Measurements from ENCODE around the gene KCNH8. TPM values are rescaled to one million over a fixed set of nuclear protein-coding genes. Genes with fewer than 3 reads are reported as not detected.

The KCNH8 gene
- total RNA-seq, 1 experiment from 2014 or later = not detected

DNA sequence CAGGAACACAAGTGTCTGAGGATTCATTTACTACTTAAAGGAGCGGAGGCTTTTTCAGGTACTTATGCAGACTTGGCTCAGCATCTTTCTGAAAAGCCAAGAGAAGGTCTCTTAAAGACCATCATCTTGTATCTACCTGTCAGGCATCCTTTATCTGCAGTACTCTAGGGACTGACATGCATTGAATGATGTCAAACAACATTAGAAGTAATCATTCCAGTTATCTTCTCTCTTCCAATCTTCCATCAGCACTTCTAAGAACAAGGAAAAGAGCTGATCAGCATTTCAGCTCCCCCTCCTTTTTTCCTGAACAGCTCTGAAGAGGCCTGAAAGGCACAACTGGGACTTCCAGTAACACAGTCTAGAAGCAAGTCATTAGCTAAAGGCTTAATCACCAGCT, 214.8 kb downstream of the KCNH8 start:
- DNase-seq (ENCODE audit: low read depth) = no peak

DNA sequence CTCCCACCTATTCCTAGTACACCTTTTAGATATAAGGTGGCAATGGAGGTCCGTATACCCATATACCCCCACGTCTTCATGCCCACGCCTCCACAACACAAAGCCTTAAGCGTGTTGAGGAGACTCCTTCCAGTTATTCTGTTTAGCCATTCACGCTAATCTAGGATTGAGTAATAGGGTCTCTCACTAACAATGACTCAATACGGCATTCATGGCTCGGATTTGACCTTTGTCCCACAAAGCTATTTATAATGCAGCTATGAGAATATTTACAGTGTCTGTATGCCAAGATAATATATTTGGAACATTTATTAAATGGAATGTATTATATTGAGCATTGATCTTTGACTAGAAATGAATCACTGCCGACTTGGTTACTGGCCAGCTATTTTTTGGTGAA, 215.8 kb downstream of the KCNH8 start:
- no peak for DNase-seq (ENCODE audit: low read depth)

DNA sequence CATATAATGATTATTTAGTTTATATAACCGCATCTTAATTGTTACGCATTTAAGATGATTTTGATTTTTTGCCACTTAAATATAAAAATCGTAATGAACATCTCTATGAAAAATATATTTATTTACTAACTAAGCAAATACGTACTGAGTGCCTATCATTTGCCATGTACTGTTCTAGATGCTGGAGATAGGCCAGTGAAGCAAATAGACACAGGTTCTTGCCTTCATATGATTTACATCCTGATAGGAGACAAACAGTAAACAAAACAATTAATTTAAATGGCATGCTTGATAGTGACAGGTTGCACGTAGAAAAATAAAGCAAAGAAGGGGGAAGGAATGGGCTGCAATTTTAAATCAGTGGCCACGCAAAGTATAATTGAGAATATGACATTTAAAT, 217.2 kb downstream of the KCNH8 start:
- no peak for DNase-seq (ENCODE audit: low read depth)

DNA sequence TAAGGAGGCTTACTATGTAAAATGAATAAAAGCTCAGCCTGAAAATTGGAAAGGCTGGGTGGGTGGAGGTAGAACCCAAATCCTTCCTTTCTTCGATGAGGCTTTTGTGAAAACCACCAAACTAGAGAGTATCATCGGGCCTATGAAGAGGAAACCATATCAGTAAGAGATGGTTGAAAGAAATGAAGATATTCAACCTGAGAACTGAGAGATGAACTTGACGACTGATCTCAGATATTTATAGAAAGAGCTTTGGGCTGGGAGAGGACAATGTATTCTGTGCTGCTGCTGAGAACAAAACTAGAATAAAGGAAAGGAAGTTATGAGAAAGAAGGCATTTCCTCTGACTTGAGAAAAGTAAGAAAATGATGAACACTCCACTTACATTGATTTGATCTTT, 236.6 kb downstream of the KCNH8 start:
- DNase-seq (ENCODE audit: low read depth) = no peak

DNA sequence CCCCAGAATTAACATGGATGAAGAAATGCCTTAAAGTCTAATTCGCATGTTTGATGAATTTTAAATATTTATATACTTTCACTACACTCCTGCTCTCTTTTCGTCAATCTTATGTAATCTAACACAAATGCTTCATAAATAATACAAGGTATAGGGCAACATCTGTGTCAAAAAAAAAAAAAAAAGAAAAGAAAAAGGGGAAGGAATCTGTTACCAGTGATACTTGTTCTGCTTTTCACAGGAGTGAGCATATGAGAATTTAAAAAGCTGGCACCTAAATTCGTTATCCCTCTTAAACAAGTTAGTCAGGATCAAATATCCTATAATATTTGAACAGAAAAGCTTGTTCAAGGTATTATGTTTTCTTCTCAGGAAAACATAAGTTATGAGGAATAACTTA, 243.8 kb downstream of the KCNH8 start:
- DNase-seq (ENCODE audit: low read depth) = no peak

DNA sequence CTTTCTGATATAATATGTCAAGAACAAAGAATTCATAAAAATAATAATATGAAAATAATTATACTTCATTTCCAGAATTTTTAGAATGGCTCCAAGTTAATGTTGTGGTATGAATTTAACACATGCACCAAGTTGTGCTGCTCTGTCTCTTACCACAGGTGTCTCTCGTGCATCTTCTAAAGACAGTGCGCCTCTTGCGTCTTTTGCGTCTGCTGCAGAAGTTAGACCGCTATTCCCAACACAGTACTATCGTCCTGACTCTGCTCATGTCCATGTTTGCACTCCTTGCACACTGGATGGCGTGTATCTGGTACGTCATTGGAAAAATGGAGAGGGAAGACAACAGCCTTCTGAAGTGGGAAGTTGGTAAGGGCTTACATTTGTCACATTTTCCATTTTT, 246.6 kb downstream of the KCNH8 start:
- no peak for DNase-seq (ENCODE audit: low read depth)

DNA sequence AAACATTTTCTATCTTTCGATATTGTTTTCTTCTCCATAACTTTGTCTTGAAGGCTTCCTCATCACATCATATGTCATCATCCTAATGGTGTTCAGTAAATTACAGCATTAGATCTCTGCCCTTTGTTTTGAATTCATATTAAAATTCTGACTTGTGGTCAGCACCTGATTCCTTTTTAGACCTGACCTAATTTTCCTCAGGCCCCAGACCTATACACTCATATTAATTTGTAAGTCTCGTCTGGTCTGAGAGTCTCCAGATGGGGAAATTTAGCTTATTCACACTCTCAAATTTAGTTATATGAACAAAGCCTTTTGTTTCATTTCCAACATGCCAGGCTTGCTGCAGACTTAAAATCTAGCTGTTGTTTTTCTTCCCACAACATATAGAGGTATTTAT, 248.4 kb downstream of the KCNH8 start:
- DNase-seq (ENCODE audit: low read depth) = no peak

DNA sequence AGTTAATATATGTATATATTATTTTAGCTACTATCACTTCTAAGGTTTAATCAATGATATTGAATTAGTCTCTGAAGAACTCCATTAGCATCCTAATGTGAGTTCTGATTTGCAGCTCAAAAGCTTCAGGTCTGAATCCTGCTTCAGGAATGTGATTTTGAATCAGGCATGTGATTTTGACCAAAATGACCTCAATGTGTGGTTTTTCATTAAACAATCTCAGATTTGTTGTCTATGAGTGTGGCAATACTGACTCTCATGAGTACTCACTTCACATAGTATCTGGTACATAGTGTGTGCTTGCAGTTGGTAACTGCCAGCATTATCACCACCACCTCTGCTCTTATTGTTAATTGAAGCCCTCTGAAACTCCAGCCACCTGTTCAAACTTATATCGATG, 251.0 kb downstream of the KCNH8 start:
- DNase-seq (ENCODE audit: low read depth) = no peak

DNA sequence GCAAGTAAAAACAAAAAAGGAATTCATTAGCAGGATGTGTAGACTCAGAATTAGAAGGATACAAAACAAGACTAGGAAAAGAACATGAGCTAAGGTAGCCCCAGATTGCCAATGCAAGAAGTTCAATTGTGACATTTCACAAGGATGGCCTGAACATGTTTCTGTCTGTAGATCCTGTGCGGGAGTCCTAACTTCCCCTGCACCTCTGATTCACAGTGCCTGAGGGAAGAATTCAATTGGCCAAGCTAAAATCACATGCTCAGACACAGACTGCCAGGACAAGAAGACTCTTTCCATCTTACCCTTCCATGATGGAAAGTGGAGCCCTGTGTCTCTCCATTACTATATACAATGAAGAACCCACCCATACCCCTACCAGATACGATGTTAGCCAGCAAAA, 251.5 kb downstream of the KCNH8 start:
- DNase-seq (ENCODE audit: low read depth) = no peak

DNA sequence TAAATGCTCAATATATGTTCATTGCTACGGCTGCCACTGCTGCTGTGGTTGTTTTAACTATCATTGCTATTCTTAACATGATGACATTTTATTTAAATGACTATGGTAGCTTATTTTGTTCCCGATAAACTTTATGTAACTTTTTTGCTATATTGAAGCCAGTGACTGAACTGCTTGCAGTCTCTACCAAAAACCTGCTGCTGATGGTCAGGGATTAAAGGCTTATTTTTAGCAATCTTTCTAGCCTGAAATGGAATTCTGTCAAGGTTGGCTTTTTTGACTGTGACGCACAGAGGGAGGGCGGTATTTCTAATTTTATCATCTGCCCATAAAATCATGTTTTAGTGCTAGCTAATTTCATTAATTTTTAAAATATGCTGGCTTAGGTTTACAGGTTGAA, 271.8 kb downstream of the KCNH8 start:
- DNase-seq (ENCODE audit: low read depth) = no peak

DNA sequence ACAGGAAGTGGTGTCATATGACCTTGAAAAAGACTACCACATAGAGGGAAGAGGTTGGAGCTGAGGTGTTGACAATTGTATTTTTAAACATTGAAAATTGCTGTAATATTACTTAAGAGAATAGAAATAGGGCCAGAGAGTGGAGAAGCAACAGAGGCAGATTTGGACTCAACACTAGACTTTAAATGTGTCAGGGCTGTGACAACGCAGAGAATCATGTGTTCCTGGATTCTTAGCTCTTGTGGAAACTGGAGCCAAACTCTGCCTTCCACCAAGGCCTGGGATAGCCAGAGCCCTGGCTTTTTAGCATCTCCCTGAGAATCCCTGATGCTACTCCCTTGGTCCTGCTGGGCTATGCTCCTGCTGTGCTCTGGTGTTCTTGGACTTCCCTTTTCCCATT, 277.5 kb downstream of the KCNH8 start:
- DNase-seq (ENCODE audit: low read depth) = no peak

DNA sequence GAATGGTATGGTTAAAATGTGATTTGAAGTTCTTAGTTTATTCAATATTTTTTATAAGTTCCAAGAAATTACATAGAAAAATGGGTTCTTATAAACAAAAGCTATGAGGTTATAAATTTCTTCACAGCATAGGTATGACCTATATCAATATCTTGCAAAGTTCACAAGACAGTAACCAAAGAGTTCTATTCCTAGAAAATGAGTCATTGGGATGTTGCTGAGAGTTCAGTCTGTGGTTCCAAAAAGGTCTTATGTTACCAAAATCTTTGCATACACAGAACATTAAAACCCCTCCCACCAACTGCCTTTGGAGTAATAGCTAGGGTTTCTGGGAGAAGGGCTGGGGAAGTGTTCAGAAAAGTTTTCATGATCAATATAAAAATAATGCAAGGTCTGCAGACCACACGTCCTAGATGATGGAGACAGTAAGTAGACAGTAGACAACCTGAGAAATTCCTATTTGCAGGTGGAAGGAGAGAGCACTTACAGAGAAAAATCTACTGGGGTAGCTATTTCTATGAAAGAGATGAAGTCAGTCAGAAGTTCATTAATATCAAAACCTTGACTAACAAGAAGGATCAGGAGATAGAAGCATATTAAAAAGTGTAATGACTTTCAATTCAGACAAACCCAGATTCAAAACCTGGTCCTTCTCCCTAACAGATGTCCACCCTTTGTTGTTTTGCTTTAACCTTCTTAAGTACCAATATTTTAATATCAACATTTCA, 279.3 kb downstream of the KCNH8 start:
- DNase-seq (ENCODE audit: low read depth) = no peak

DNA sequence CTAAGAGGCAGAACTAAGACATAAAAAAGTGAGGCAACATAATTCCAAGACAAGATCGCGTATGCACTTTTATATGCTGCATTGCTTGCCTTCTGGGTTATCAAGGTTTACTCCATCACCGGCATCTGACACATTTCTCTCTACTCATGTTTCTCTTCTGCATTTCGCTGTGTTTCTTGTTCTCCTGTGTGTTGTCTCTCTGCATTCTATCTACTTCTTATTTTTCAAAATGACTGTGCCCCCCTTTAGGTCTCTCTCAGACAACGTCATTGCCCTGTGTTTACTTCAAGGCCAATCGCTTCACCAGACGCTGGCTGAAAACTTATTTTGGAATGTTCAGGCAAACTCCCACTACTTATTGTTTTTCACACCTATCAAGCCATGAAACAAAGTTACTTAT, 280.4 kb downstream of the KCNH8 start:
- DNase-seq (ENCODE audit: low read depth) = no peak

DNA sequence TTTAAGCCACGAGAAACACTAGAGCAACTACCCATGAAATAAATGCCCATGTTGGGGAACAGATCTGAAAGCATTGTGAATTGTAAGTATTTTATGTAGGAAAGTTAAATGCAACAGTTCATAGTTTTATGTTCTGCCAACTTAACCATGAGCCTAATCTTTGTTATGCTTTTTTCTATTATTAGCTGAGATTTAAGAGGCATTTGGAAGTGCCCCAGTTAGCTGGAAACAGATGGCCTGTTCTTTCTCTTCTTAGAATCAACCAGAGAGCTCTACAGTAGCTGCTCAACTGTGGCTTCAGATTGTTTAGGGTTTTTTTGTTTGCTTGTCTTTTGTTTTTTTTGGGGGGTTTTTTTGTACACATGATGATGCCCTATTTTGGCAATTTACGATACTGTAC, 284.4 kb downstream of the KCNH8 start:
- no peak for DNase-seq (ENCODE audit: low read depth)

DNA sequence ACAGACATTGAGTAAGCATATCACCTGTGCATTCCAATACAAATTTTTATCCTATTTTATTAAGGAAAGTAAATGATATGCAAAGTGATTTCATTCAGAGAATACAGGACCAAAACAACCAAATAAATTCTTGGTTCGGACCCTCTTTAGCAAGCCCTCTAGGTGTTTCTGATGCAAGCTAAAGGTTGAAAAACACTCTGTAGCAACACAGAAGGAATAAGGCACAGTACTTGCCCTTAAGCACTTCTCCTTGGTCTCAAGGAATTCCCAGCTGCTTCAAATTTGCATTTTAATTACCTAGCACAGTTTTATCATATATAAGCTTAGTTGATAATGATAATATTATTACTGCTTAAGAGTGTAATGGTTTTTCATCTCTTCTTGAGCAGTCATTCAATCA, 288.4 kb downstream of the KCNH8 start:
- no peak for DNase-seq (ENCODE audit: low read depth)

DNA sequence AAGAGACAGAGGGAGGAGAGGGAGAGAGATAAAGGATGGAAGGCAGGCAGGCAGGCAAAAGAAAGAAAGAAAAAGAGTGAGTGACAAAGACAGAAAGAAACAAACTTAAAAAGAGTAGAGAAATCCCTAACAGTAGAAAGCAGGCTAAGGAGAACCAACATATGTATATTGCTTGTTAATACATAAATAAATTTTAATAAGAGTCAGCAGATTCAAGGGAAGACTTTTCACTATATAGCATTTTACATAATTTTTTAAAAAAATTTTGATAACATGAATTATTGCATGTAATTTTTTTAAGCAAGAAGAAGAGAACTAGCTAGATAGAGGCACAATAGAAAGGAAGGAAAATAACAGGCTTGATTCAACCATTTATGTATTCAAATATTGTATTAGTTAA, 291.6 kb downstream of the KCNH8 start:
- no peak for DNase-seq (ENCODE audit: low read depth)

DNA sequence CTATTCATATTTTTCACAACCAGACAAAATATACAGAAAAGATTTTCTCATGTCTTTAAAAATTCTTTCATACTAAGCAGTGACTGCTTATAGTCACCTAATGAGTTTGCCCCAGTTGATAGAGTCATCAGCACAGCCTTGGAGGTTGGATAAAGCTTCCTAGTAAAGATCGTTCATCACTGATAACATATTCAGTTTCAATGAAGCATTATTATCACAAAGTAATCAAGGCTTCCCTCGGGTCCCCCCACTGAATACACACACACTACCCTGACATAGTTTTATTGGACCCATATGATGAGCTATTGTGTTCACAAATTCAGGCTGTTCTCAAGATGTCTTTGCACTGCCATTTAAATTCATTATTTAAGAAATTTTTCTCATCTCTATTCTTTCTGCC, 297.8 kb downstream of the KCNH8 start:
- DNase-seq (ENCODE audit: low read depth) = no peak

DNA sequence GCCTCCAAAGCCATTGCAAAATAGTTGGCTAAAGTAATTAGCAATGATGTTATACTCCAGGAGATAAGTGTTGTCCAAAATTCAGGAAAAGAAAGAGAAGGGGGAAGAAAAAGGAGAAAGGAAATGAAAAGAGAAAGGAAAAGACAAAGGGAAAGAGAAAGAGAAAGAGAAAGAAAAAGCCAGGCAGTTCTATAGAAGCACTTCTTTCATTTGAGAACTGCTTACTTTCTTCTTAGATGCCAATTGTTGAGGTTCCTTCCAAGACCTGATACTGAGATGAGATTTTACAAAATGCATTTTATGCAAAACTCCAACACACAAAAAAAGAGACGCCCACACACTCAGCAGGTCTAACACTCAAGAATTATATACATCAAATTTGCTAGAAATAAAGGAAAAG, 298.4 kb downstream of the KCNH8 start:
- no peak for DNase-seq (ENCODE audit: low read depth)

DNA sequence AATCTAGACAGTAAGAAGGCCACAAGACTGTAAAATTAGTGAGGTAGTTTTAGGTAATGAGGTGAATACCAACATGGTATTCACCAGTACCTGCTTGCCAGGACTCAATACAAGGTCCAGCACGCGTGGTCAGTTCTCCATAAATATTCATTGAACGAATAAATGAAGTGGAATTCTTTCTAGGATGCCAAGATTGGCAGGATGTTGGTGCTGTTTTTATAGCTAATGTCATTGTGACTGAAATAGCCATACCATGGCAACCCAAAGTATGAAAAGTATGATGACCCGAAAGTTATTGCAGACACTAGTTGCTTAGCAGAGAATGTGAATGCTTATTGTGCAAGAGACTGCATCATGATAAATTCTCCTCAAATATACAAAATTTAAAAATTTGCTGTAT, 307.2 kb downstream of the KCNH8 start:
- no peak for DNase-seq (ENCODE audit: low read depth)

DNA sequence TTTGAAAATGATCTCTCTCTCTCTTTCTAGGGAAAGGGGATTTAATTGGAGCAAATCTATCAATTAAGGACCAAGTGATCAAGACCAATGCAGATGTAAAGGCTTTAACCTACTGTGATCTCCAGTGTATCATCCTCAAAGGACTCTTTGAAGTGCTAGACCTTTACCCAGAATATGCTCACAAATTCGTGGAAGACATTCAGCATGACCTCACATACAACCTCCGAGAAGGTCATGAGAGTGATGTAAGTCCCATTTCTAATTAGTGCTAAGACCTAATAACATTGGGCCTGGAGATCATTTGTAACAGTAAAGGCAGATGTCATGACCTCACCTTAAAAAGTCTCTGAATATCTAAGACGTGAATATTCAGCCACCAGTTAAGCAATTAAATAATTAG, 308.4 kb downstream of the KCNH8 start:
- no peak for DNase-seq (ENCODE audit: low read depth)

DNA sequence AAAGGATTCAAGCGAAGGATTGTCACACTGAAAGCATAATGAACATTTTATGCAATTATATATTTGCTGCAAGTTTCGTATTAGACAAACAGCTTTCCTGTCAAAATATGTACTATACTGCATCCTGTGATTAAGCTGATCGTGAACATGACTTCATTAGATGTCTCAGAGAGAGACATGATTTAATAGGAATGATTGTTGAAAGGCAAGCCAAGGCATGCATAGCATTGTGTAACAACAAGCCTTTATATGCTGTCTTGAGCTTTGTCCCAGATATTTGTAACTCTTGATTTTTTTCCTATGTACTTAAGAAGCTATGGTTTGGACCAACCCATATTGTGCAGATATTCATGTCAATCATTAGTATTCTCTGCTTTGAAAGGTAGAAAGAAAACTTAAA, 309.1 kb downstream of the KCNH8 start:
- no peak for DNase-seq (ENCODE audit: low read depth)

DNA sequence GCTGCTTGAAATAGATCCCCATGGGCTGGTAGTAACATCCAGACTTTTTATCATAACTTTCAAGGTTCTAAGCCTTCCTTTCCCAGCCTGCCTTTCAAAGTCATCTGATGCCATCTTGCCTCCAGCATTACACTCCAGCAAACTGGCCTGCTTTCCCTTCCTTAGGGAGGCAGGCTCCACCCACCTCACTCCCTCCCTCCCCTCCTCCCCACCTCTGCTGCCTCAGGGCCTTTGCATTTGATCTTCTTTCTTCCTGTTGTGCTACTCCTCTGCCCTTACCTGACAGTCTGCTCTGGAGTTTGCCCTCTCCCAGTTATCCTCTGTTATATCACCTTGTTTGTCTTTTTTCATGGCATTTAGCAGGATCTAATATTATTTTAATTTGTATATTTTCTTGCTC, 319.5 kb downstream of the KCNH8 start:
- no peak for DNase-seq (ENCODE audit: low read depth)

DNA sequence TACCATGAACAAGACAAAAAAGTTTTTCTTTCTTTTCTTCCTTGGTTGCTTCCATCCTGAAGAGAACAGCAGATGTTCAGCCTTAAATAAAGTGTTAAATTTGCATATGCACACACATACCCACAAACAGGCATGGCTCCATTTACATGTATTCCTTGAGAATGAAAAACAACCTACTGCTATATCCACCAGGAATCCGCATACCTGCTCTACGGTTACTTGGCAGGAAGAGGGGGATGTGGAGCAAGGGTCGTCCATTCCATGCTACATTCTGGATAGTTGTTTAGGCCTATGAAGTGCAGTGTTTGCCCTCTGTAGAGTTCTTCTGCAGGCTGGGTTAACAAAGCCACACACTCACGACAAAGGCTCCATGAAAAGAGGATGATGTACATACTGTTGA, 322.8 kb downstream of the KCNH8 start:
- DNase-seq (ENCODE audit: low read depth) = no peak

DNA sequence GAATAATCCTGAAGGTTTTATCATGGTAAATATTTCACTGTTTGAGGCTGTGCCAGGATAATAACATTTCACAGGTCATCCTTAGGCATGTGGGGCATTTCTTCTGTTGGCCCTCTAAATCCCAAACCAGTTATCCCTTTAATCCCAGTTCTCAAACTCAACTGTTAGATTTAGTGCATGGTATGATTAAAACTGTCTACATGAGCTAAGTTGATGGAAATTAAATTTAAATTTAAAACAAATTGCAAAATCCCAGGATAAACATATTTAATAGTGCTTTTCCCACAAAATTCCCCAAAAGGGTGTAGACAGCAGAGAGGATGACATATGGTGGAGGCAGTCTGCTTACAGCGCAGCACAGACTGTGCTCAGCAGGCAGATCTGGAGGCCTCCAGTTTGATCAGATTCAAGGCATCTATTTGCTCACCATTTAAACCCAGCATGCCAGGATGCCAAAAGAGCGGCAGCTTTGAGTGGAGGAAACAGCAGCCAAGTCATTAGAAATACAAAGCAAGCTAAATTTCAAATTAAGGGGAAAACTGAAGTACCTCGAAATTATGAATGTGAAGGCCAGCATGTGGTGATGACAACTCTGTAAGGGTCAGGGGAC, 325.8 kb downstream of the KCNH8 start:
- no peak for DNase-seq (ENCODE audit: low read depth)

Data from LHCN-M2 (cell line).